Lower leg skin (tissue), 3 donors: ENCODE data around the gene SMCO2.

Experiments used
- CTCF ChIP-seq, 3 donors: fragments of 450-650 bp; IDR thresholded peaks; one replicate each; pipeline ENCODE4 v1.5.1; 2016; ENCODE audit warnings: antibody characterized with exemption in 3 of 3, mild to moderate bottlenecking in 3 of 3, moderate library complexity in 2 of 3
- POLR2A ChIP-seq, 2 donors: fragments of 450-650 bp; IDR thresholded peaks; one replicate each; pipeline ENCODE4 v1.6.1; 2016 to 2017; ENCODE audit warnings: antibody characterized with exemption in 2 of 2, mild to moderate bottlenecking in 1 of 2, moderate library complexity in 1 of 2

DNA sequence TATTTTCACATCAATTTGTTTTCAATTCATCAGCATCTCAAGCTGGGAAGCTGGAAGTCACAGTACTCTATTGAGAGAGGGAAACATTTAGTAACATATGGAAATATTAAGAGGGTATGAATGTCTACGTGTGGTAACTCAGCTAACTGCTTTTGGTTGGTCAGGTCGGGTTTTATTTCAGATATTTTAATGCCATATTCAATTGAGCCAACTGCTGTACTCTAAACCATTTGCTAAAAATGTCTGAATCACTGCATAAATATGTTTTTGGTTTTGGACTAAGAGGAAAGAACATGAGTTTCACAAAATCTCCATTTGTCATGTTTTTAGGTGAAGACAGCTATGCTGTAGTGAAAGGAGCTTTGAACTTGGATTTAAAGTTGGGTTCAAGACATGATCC lies 58.6 kb downstream of the SMCO2 start:
- TF ChIP-seq CTCF (IDR thresholded peaks at IDR 0.05) (no peak), POLR2A (IDR thresholded peaks at IDR 0.05) (no peak)
